ENCODE results near the gene KLHL6. TPM values are rescaled to one million over a fixed set of nuclear protein-coding genes. Genes with fewer than 3 reads are reported as not detected.

Gene KLHL6
- total RNA-seq, 2 experiments from 2014 or later = 23.9 to 24.2 TPM

- peaks cover 63% of the 10 kb centered on the region for H3K4me1 ChIP-seq (ENCODE audit: insufficient read depth, low read length)
- POLR2A ChIA-PET = interaction anchor here (0.6 to 1.3 kb wide), 2 partner anchors 9 to 708 kb away, joined by 3 to 4 read pairs; no protein-coding TSS in a partner anchor
Measured at GRCh38 chr3:183548262-183548769, 7.2 kb downstream of the KLHL6 start.

GRCh38 chr3:183546625-183547024 is 8.9 kb downstream of the KLHL6 start:
- Histone ChIP-seq H3K27me3 (ENCODE audit: control insufficient read depth in 1 of 2, insufficient read depth in 2 of 2, low read length in 2 of 2) (no peaks in the 10 kb centered on the region), H3K9me3 (ENCODE audit: control insufficient read depth in 1 of 2, insufficient read depth in 1 of 2, low read length in 2 of 2) (no peaks in the 10 kb centered on the region), H3K4me3 (ENCODE audit: low read length) (no peak overlapping the region), H3K36me3 (ENCODE audit: insufficient read depth, low read length) (peaks cover 30% of the 10 kb centered on the region), H3K27ac (ENCODE audit: low read depth in 1 of 2, low read length in 2 of 2) (no peak overlapping the region), H3K4me1 (ENCODE audit: insufficient read depth, low read length) (peaks cover 64% of the 10 kb centered on the region)
- DNase-seq (no peak), ATAC-seq (ENCODE audit: poor library complexity) (no peak)
- Mint-ChIP-seq H3K27ac (no peak overlapping the region), H3K27me3 (no peaks in the 10 kb centered on the region), H3K4me3 (no peak overlapping the region), H3K4me1 (ENCODE audit: low read depth) (peaks cover 86% of the 10 kb centered on the region), H3K9me3 (no peaks in the 10 kb centered on the region), H3K36me3 (ENCODE audit: low read depth) (peaks cover 73% of the 10 kb centered on the region)
- TF ChIP-seq CTCF (IDR thresholded peaks at IDR 0.05) = no peak
- ChIA-PET CTCF (no interaction called here), POLR2A (no interaction called here)
- intact Hi-C loops (cut with DNase I, micrococcal nuclease) = no loop called here

More at GRCh38 chr3:183548262-183548769, 7.2 kb downstream of the KLHL6 start:
- Mint-ChIP-seq H3K36me3 (ENCODE audit: low read depth) (peaks cover 71% of the 10 kb centered on the region), H3K27me3 (no peaks in the 10 kb centered on the region), H3K4me1 (ENCODE audit: low read depth) (peaks cover 83% of the 10 kb centered on the region), H3K27ac (peak overlapping the region; percentile 70), H3K9me3 (no peaks in the 10 kb centered on the region), H3K4me3 (peak overlapping the region; percentile 48)
- CTCF ChIA-PET = interaction anchor here (1.6 kb wide), 1 partner anchor 30 kb away, joined by 3 read pairs; no protein-coding TSS in a partner anchor
- peaks cover 30% of the 10 kb centered on the region for H3K36me3 ChIP-seq (ENCODE audit: insufficient read depth, low read length)
- no peak for TF ChIP-seq CTCF (IDR thresholded peaks at IDR 0.05)
- DNase-seq (peak in 1 of 14 experiments; percentile 30), ATAC-seq (ENCODE audit: poor library complexity) (no peak)
- no peaks in the 10 kb centered on the region for H3K27me3 ChIP-seq (ENCODE audit: control insufficient read depth in 1 of 2, insufficient read depth in 2 of 2, low read length in 2 of 2)
- no peak overlapping the region for H3K27ac ChIP-seq (ENCODE audit: low read depth in 1 of 2, low read length in 2 of 2)
- no peaks in the 10 kb centered on the region for H3K9me3 ChIP-seq (ENCODE audit: control insufficient read depth in 1 of 2, insufficient read depth in 1 of 2, low read length in 2 of 2)
- H3K4me3 ChIP-seq (ENCODE audit: low read length) = no peak overlapping the region
- intact Hi-C loops (cut with DNase I, micrococcal nuclease) = no loop called here

GRCh38 chr3:183545708-183546107 is 9.8 kb downstream of the KLHL6 start:
- DNase-seq (no peak), ATAC-seq (ENCODE audit: poor library complexity) (no peak)
- intact Hi-C loops (cut with DNase I, micrococcal nuclease) = no loop called here
- no peaks in the 10 kb centered on the region for H3K27me3 ChIP-seq (ENCODE audit: control insufficient read depth in 1 of 2, insufficient read depth in 2 of 2, low read length in 2 of 2)
- H3K27me3 Mint-ChIP-seq = no peaks in the 10 kb centered on the region
- POLR2A ChIA-PET = interaction anchor here (1.4 kb wide), 1 partner anchor 18 kb away, joined by 6 read pairs; no protein-coding TSS in a partner anchor
- CTCF ChIA-PET = no interaction called here
- no peak overlapping the region for H3K27ac ChIP-seq (ENCODE audit: low read depth in 1 of 2, low read length in 2 of 2)
- peaks cover 70% of the 10 kb centered on the region for H3K36me3 Mint-ChIP-seq (ENCODE audit: low read depth)
- H3K4me1 ChIP-seq (ENCODE audit: insufficient read depth, low read length) = peaks cover 67% of the 10 kb centered on the region
- peak overlapping the region; percentile 33 for H3K27ac Mint-ChIP-seq
- H3K36me3 ChIP-seq (ENCODE audit: insufficient read depth, low read length) = peaks cover 34% of the 10 kb centered on the region
- TF ChIP-seq CTCF (IDR thresholded peaks at IDR 0.05) = no peak
- H3K9me3 Mint-ChIP-seq = no peaks in the 10 kb centered on the region
- no peak overlapping the region for H3K4me3 Mint-ChIP-seq
- H3K4me3 ChIP-seq (ENCODE audit: low read length) = no peak overlapping the region
- H3K4me1 Mint-ChIP-seq (ENCODE audit: low read depth) = peaks cover 87% of the 10 kb centered on the region
- H3K9me3 ChIP-seq (ENCODE audit: control insufficient read depth in 1 of 2, insufficient read depth in 1 of 2, low read length in 2 of 2) = no peaks in the 10 kb centered on the region

Measured in CD4-positive, alpha-beta T cell (primary cell).